Endothelial cell of umbilical vein (primary cell): ENCODE data around the gene ITGB2. TPM values are rescaled to one million over a fixed set of nuclear protein-coding genes. Genes with fewer than 3 reads are reported as not detected.

Experiments
- BruUV-seq: library from RNA; stranded (reverse); fragments of 400-500 nt; replicated peaks from 2 replicates; lab custom pipeline; 2021; lab: Mats Ljungman, UMichigan
- CTCF ChIA-PET: fragments of 300-600, 350-600 bp; sonication (Branson Sonifier 250); formaldehyde crosslinking; loops from one replicate; lab custom pipeline; 2021; ENCODE audit warnings: antibody characterized with exemption, inconsistent platforms; lab: Charles Lee
- POLR2A ChIA-PET: fragments of 300-600, 350-600 bp; sonication (Branson Sonifier 250); formaldehyde crosslinking; loops from one replicate; lab custom pipeline; 2021; ENCODE audit warnings: antibody characterized with exemption, inconsistent platforms; lab: Charles Lee
- DNase-seq: peaks from one replicate; pipeline ENCODE4 v3.0.0-alpha.2; 2011; ENCODE audit warnings: low read depth, low spot score
- FAIRE-seq: peaks from 2 replicates; lab custom pipeline; 2011; peaks lifted over from hg19 to GRCh38; lab: Jason Lieb, UNC
- H2AFZ ChIP-seq: 2 replicates; pipeline ENCODE4 v1.6.0; 2012; ENCODE audit warnings: low read depth, low read length, control low read depth, inconsistent platforms
- H3K27ac ChIP-seq: 2 replicates; pipeline ENCODE4 v1.5.1; 2011; ENCODE audit warnings: low read depth, mild to moderate bottlenecking, control low read depth, low read length, moderate library complexity; ENCODE audit not compliant: insufficient read depth
- H3K27me3 ChIP-seq, 2 experiments: 2 replicates each; pipeline versions ENCODE4 v1.6.0 to v1.6.1; 2011; ENCODE audit warnings: low read length in 2 of 2, mixed read lengths in 1 of 2; ENCODE audit not compliant: control insufficient read depth in 2 of 2, insufficient read depth in 2 of 2
- H3K36me3 ChIP-seq, 2 experiments: 2 replicates in 1 of 2; 3 replicates in 1 of 2; pipeline ENCODE4 v1.5.1; 2011; ENCODE audit warnings: low read length in 2 of 2, mild to moderate bottlenecking in 1 of 2, moderate library complexity in 1 of 2; ENCODE audit not compliant: control insufficient read depth in 2 of 2, insufficient read depth in 2 of 2; ENCODE audit errors: extremely low read depth in 1 of 2
- H3K4me1 ChIP-seq: 3 replicates; pipeline ENCODE4 v1.5.1; 2011; ENCODE audit warnings: mild to moderate bottlenecking, low read length; ENCODE audit not compliant: control insufficient read depth, insufficient read depth; ENCODE audit errors: extremely low read depth
- H3K4me2 ChIP-seq: 2 replicates; pipeline ENCODE4 v1.6.1; 2011; ENCODE audit warnings: low read length, control low read depth, mixed read lengths; ENCODE audit not compliant: insufficient read depth
- H3K4me3 ChIP-seq, 3 experiments: fragments of 200-600 bp in 1 of 3; sonication (generic), shearing (Covaris generic) in 1 of 3; replicated peaks in 1 of 3; 2 replicates each; pipeline ENCODE4 v1.5.1; 2011 to 2016; ENCODE audit warnings: control low read depth in 3 of 3, low read length in 3 of 3, mild to moderate bottlenecking in 2 of 3, inconsistent platforms in 1 of 3, low read depth in 1 of 3, moderate library complexity in 1 of 3; ENCODE audit not compliant: insufficient read depth in 1 of 3
- H3K79me2 ChIP-seq: 2 replicates; pipeline ENCODE4 v1.6.0; 2012; ENCODE audit warnings: low read length, inconsistent platforms; ENCODE audit not compliant: control insufficient read depth, insufficient read depth
- H3K9ac ChIP-seq: replicated peaks from 2 replicates; pipeline ENCODE3; 2011; ENCODE audit warnings: low read length, control low read depth; ENCODE audit not compliant: insufficient read depth; ENCODE audit errors: extremely low read depth
- H3K9me1 ChIP-seq: replicated peaks from 3 replicates; pipeline ENCODE4 v1.6.0; 2011; ENCODE audit warnings: mild to moderate bottlenecking, low read length; ENCODE audit not compliant: control insufficient read depth, insufficient read depth; ENCODE audit errors: extremely low read depth
- H3K9me3 ChIP-seq: replicated peaks from 2 replicates; pipeline ENCODE4 v1.5.1; 2012; ENCODE audit warnings: low read length, inconsistent platforms; ENCODE audit not compliant: control insufficient read depth, insufficient read depth
- H4K20me1 ChIP-seq: replicated peaks from 2 replicates; pipeline ENCODE3; 2011; ENCODE audit warnings: mild to moderate bottlenecking, low read length; ENCODE audit not compliant: control insufficient read depth, insufficient read depth; ENCODE audit errors: extremely low read depth
- EZH2 ChIP-seq: IDR thresholded peaks from 2 replicates; pipeline ENCODE4 v1.6.1; 2012; ENCODE audit warnings: borderline replicate concordance, low read depth, mild to moderate bottlenecking, moderate library complexity, low read length, inconsistent platforms; ENCODE audit not compliant: severe bottlenecking
- FOS ChIP-seq: IDR thresholded peaks from 2 replicates; pipeline ENCODE4 v1.6.1; 2011; ENCODE audit warnings: mild to moderate bottlenecking, low read length, moderate library complexity, borderline replicate concordance; ENCODE audit not compliant: insufficient read depth
- GATA2 ChIP-seq: IDR thresholded peaks from 2 replicates; pipeline ENCODE4 v1.7.0; 2011; ENCODE audit warnings: low read depth, mild to moderate bottlenecking, moderate library complexity, mixed read lengths, low read length; ENCODE audit not compliant: insufficient read length, insufficient read depth
- JUN ChIP-seq: IDR thresholded peaks from 2 replicates; pipeline ENCODE4 v1.6.1; 2011; ENCODE audit warnings: borderline replicate concordance, low read depth; ENCODE audit not compliant: insufficient read length, insufficient read depth
- MYC ChIP-seq: IDR thresholded peaks from one replicate; pipeline ENCODE4 v1.6.1; 2011; ENCODE audit warnings: mild to moderate bottlenecking, low read depth, low read length
- POLR2A ChIP-seq: IDR thresholded peaks from 2 replicates; pipeline ENCODE4 v1.6.1; 2012; ENCODE audit warnings: low read depth, mild to moderate bottlenecking, control low read depth, low read length
- POLR2AphosphoS5 ChIP-seq: IDR thresholded peaks from 2 replicates; pipeline ENCODE4 v1.6.1; 2012; ENCODE audit warnings: low read depth, mild to moderate bottlenecking, control low read depth, low read length, moderate library complexity; ENCODE audit not compliant: insufficient read depth
- dilution Hi-C: fragments of 300-500 bp; cut with MboI; formaldehyde crosslinking; loops from one replicate; pipeline ENCODE4 v1.15.0; 2019; ENCODE audit warnings: low sequenced_read_pairs; ENCODE audit not compliant: extremely low pct_ligation_motif_present
- intact Hi-C: fragments of 100-400 bp; cut with micrococcal nuclease; formaldehyde crosslinking; loops from one replicate; pipeline ENCODE4 v1.10.0; 2022
- polyA plus RNA-seq, 4 experiments: library from polyadenylated mRNA; depleted of rRNA in 3 of 4; stranded (reverse) in 3 of 4; unstranded in 1 of 4; fragments of >200 nt; gene quantifications; 2 replicates each; pipeline versions ENCODE4 v1.2.1 to v1.2.3, GENCODE V29; 2011 to 2012; ENCODE audit warnings: missing spikeins in 1 of 4
- total RNA-seq: library from RNA; stranded (reverse); gene quantifications from 2 replicates; pipeline ENCODE4 v1.2.3, GENCODE V29; 2021
- TF ChIP-seq, protein P1 (sequence below), 2 donors: IDR thresholded peaks; 1 replicate in 1 of 2; 2 replicates in 1 of 2; pipeline ENCODE4 v1.5.1; 2011; ENCODE audit warnings: low read length in 2 of 2, mild to moderate bottlenecking in 2 of 2, moderate library complexity in 2 of 2, control low read depth in 1 of 2, inconsistent platforms in 1 of 2, low read depth in 1 of 2; ENCODE audit not compliant: insufficient read depth in 1 of 2; ENCODE audit errors: extremely low read depth in 1 of 2
- TF ChIP-seq, protein P2 (sequence below): IDR thresholded peaks from 2 replicates; pipeline ENCODE4 v1.6.1; 2011; ENCODE audit not compliant: insufficient read depth, insufficient read length

The ITGB2 gene
- total and polyA plus RNA-seq, 2 donors (not counting 3 experiments of a cell fraction or from before 2014, with no cell fraction given): 0.39 to 0.91 TPM

DNA sequence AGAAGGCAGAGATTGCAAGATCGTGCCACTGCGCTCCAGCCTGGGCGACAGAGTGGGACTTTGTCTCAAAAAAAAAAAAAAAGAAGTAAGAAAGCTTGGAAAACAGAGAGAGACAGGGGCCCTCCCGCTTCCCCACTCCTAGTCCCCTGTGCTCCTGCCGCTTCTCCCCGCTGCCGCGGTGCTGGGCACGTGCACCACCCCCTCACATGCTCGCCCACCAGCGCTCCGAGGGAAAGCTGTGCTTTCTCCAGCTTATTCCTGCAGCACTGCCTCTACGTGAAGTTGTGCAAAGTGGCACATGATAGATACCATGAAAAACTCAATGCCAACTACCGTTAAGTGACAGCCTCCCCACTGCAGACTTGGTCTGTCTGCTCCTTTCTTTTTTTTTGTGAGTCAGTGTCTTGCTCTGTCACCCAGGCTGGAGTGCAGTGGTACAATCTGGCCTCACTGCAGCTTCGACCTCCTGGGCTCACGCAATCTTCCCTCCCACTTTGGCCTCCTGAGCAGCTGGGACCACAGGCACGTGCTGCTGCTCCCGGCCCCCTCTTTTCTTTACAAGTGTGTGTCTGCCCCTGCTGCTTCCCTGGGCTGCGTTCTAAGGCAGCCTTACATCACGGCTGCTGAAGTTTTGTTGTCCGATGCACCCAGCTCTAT, 34.6 kb upstream of the ITGB2 start:
- Histone ChIP-seq H4K20me1 (no peaks in the 10 kb centered on the region), H3K79me2 (peaks cover 53% of the 10 kb centered on the region), H3K27me3 (no peaks in the 10 kb centered on the region), H3K27ac (no peak overlapping the region), H3K4me2 (no peak overlapping the region), H3K36me3 (peaks cover 6 to 20% of the 10 kb centered on the region in 2 experiments), H3K4me3 (no peak overlapping the region), H3K4me1 (peaks cover 14% of the 10 kb centered on the region), H3K9ac (no peak overlapping the region), H3K9me3 (no peaks in the 10 kb centered on the region), H3K9me1 (no peaks in the 10 kb centered on the region), H2AFZ (no peak overlapping the region)
- intact Hi-C loops (no loop called here), dilution Hi-C loops (no loop called here)
- no TSS peak for BruUV-seq
- FAIRE-seq (no peak), DNase-seq (no peak)
- TF ChIP-seq POLR2A (no peak), JUN (no peak), EZH2 (no peak), POLR2AphosphoS5 (no peak), MYC (no peak), FOS (no peak), GATA2 (no peak)
- TF ChIP-seq, protein P1, sequence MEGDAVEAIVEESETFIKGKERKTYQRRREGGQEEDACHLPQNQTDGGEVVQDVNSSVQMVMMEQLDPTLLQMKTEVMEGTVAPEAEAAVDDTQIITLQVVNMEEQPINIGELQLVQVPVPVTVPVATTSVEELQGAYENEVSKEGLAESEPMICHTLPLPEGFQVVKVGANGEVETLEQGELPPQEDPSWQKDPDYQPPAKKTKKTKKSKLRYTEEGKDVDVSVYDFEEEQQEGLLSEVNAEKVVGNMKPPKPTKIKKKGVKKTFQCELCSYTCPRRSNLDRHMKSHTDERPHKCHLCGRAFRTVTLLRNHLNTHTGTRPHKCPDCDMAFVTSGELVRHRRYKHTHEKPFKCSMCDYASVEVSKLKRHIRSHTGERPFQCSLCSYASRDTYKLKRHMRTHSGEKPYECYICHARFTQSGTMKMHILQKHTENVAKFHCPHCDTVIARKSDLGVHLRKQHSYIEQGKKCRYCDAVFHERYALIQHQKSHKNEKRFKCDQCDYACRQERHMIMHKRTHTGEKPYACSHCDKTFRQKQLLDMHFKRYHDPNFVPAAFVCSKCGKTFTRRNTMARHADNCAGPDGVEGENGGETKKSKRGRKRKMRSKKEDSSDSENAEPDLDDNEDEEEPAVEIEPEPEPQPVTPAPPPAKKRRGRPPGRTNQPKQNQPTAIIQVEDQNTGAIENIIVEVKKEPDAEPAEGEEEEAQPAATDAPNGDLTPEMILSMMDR (IDR thresholded peaks at IDR 0.05; ENCODE audit: extremely low read depth in 1 of 2, insufficient read depth in 1 of 2, low read depth in 1 of 2, low read length in 2 of 2): no peak
- TF ChIP-seq, protein P2, sequence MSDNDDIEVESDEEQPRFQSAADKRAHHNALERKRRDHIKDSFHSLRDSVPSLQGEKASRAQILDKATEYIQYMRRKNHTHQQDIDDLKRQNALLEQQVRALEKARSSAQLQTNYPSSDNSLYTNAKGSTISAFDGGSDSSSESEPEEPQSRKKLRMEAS: no peak
- ChIA-PET CTCF (interaction anchor here (6.5 kb wide), 1 partner anchor 182 kb away, joined by 47 read pairs; no protein-coding TSS in a partner anchor), POLR2A (no interaction called here)
